Neural progenitor cell (in vitro differentiated cells): ENCODE results near the gene SNAPC2.

Experiments
- EZH2 ChIP-seq: fragments of 200-600 bp; sonication (generic); IDR thresholded peaks from 2 replicates; pipeline ENCODE4 v1.6.1; 2017; ENCODE audit warnings: antibody characterized with exemption, mild to moderate bottlenecking, moderate library complexity
- EZH2phosphoT487 ChIP-seq: fragments of 200-600 bp; sonication (generic); IDR thresholded peaks from 2 replicates; pipeline ENCODE4 v1.6.1; 2017; ENCODE audit warnings: antibody characterized with exemption

GRCh38 chr19:7905268-7905667, 14.9 kb upstream of the SNAPC2 start:
- TF ChIP-seq EZH2phosphoT487 (no peak), EZH2 (no peak)
